ENCODE results near the gene GARIN5B. TPM values are rescaled to one million over a fixed set of nuclear protein-coding genes. Genes with fewer than 3 reads are reported as not detected.
"Not testable (repeated sequence)": the region's sequence is repeated elsewhere in the genome, so short reads cannot be mapped to it uniquely, and the experiment has no call there.

GARIN5B gene
- total RNA-seq, 1 experiment from 2014 or later: 0.13 TPM

DNA sequence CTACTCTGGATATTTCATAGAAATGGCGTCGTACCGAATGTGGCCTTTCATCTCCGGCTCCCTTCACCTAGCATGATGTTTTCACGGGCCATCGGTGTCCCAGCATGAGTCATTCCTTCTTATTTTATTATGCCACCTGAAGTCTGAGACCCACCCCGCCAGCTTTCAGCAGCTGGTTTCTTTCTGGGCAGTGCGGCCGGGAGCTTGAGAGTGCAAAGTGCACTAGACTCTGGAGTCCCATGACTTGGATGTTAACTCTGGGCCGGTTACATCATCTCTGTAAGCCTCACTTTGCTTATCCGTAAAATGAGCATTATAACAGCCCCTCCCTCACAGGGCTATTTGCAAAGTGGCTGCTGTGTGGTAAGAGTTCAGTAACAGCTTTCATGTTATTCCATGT is 29.2 kb downstream of the GARIN5B start:
- Histone ChIP-seq H3K4ac (ENCODE audit: low read depth, low read length) (no peak overlapping the region), H3K9me3 (ENCODE audit: control insufficient read depth, low read depth, low read length) (no peaks in the 10 kb centered on the region), H4K5ac (ENCODE audit: insufficient read length, low read depth, low read length) (no peak overlapping the region), H2BK15ac (ENCODE audit: low read depth, low read length) (no peak overlapping the region), H3K23ac (ENCODE audit: insufficient read length, low read depth, low read length) (no peak overlapping the region), H3K23me2 (ENCODE audit: insufficient read length, low read depth, low read length, poor library complexity, severe bottlenecking) (peaks cover 5% of the 10 kb centered on the region), H2BK120ac (ENCODE audit: low read depth, low read length, poor library complexity, severe bottlenecking) (no peak overlapping the region), H3K27ac (ENCODE audit: insufficient read length, low read depth, low read length) (no peak overlapping the region), H4K8ac (replicated peaks; ENCODE audit: insufficient read length, low read depth, low read length) (no peak overlapping the region), H3K4me1 (ENCODE audit: insufficient read depth, low read length) (no peaks in the 10 kb centered on the region; the same call in 1 of the 2 replicates), H2AK5ac (ENCODE audit: insufficient read length, low read length) (no peak overlapping the region), H3K14ac (ENCODE audit: insufficient read depth, low read length) (no peak overlapping the region), H2BK5ac (ENCODE audit: insufficient read length, low read length) (no peak overlapping the region), H3K56ac (ENCODE audit: insufficient read length, low read depth, low read length) (no peak overlapping the region), H3K18ac (ENCODE audit: insufficient read length, low read depth, low read length) (no peak overlapping the region), H3K4me2 (ENCODE audit: insufficient read depth, insufficient read length, low read length) (no peak overlapping the region), H3K79me1 (ENCODE audit: insufficient read depth, low read depth, low read length, poor library complexity, severe bottlenecking) (no peaks in the 10 kb centered on the region), H2BK12ac (ENCODE audit: insufficient read length, low read depth, low read length) (no peak overlapping the region), H2BK20ac (ENCODE audit: low read depth, low read length, poor library complexity, severe bottlenecking) (no peak overlapping the region), H3K9ac (ENCODE audit: extremely low read depth, insufficient read length, low read length) (no peak overlapping the region), H3T11ph (ENCODE audit: low read length) (no peak overlapping the region), H4K91ac (ENCODE audit: insufficient read length, low read depth, low read length) (no peak overlapping the region), H3K27me3 (ENCODE audit: insufficient read depth, low read length) (no peaks in the 10 kb centered on the region; the same call in 1 of the 2 replicates), H3K79me2 (ENCODE audit: insufficient read depth, low read length) (no peaks in the 10 kb centered on the region), H4K20me1 (ENCODE audit: control insufficient read depth, insufficient read depth, insufficient read length) (no peaks in the 10 kb centered on the region), H2AFZ (ENCODE audit: low read length) (no peak overlapping the region)
- TF ChIP-seq, protein P1, sequence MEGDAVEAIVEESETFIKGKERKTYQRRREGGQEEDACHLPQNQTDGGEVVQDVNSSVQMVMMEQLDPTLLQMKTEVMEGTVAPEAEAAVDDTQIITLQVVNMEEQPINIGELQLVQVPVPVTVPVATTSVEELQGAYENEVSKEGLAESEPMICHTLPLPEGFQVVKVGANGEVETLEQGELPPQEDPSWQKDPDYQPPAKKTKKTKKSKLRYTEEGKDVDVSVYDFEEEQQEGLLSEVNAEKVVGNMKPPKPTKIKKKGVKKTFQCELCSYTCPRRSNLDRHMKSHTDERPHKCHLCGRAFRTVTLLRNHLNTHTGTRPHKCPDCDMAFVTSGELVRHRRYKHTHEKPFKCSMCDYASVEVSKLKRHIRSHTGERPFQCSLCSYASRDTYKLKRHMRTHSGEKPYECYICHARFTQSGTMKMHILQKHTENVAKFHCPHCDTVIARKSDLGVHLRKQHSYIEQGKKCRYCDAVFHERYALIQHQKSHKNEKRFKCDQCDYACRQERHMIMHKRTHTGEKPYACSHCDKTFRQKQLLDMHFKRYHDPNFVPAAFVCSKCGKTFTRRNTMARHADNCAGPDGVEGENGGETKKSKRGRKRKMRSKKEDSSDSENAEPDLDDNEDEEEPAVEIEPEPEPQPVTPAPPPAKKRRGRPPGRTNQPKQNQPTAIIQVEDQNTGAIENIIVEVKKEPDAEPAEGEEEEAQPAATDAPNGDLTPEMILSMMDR (conservative IDR thresholded peaks at IDR 0.05): no peak
- H3K4me3 Mint-ChIP-seq: no peak overlapping the region
- H3K36me3 Mint-ChIP-seq (ENCODE audit: insufficient read depth in 1 of 3, low read depth in 3 of 3): peaks cover 0 to 1% (median 0%) of the 10 kb centered on the region in 3 experiments; a peak in 1 of 7 replicates
- DNase-seq: no peak
- peaks cover 41% of the 10 kb centered on the region for H3K27me3 Mint-ChIP-seq (ENCODE audit: low read depth)
- H3K9me3 Mint-ChIP-seq: no peaks in the 10 kb centered on the region; a peak in 2 of 5 replicates
- peaks cover 5 to 12% of the 10 kb centered on the region in 2 experiments for H3K4me1 Mint-ChIP-seq
- WGBS (ENCODE audit: extremely low coverage, insufficient read length, low lambda C conversion rate): no CpG with 5 or more reads among the region's 11 CpGs
- H3K27ac Mint-ChIP-seq: 0 out of 7 replicates have a peak overlapping the region, but pooled peaks of 1 of the 3 experiments have one; percentile 1

DNA sequence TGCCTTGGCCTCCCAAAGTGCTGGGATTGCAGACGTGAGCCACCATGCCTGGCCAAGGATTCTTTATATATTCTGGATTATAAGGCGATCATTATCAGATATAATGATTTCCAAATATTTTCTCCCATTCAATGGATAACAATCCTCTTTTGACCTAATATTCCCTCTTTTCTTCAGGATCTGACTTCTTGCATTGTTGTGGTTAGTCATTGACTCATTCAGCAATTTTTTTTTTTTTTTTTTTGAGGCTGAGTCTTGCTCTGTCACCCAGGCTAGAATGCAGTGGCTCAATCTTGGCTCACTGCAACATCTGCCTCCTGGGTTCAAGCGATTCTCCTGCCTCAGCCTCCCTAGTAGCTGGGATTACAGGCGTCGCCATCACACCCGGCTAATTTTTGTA is 33.3 kb downstream of the GARIN5B start:
- H3K27ac Mint-ChIP-seq; H3K4me1 ChIP-seq (ENCODE audit: insufficient read depth, low read length); H4K5ac ChIP-seq (ENCODE audit: insufficient read length, low read depth, low read length): not testable (repeated sequence)

More for the DNA sequence above, 33.3 kb downstream of the GARIN5B start:
- not testable (repeated sequence) for H2BK20ac ChIP-seq (ENCODE audit: low read depth, low read length, poor library complexity, severe bottlenecking); H3K23me2 ChIP-seq (ENCODE audit: insufficient read length, low read depth, low read length, poor library complexity, severe bottlenecking); H3K9ac ChIP-seq (ENCODE audit: extremely low read depth, insufficient read length, low read length); H3K14ac ChIP-seq (ENCODE audit: insufficient read depth, low read length); DNase-seq; H3K4ac ChIP-seq (ENCODE audit: low read depth, low read length); H3K4me1 Mint-ChIP-seq; H2AFZ ChIP-seq (ENCODE audit: low read length); H3K79me2 ChIP-seq (ENCODE audit: insufficient read depth, low read length); H3T11ph ChIP-seq (ENCODE audit: low read length); H4K8ac ChIP-seq (replicated peaks; ENCODE audit: insufficient read length, low read depth, low read length); H4K91ac ChIP-seq (ENCODE audit: insufficient read length, low read depth, low read length); H4K20me1 ChIP-seq (ENCODE audit: control insufficient read depth, insufficient read depth, insufficient read length); H3K9me3 Mint-ChIP-seq; H3K27ac ChIP-seq (ENCODE audit: insufficient read length, low read depth, low read length); H3K23ac ChIP-seq (ENCODE audit: insufficient read length, low read depth, low read length); H3K36me3 Mint-ChIP-seq (ENCODE audit: insufficient read depth in 1 of 3, low read depth in 3 of 3); H2BK15ac ChIP-seq (ENCODE audit: low read depth, low read length); H3K4me3 Mint-ChIP-seq; H2BK5ac ChIP-seq (ENCODE audit: insufficient read length, low read length); H2AK5ac ChIP-seq (ENCODE audit: insufficient read length, low read length); H3K27me3 ChIP-seq (ENCODE audit: insufficient read depth, low read length); H3K79me1 ChIP-seq (ENCODE audit: insufficient read depth, low read depth, low read length, poor library complexity, severe bottlenecking); H3K9me3 ChIP-seq (ENCODE audit: control insufficient read depth, low read depth, low read length); H3K18ac ChIP-seq (ENCODE audit: insufficient read length, low read depth, low read length); H2BK120ac ChIP-seq (ENCODE audit: low read depth, low read length, poor library complexity, severe bottlenecking); H3K4me2 ChIP-seq (ENCODE audit: insufficient read depth, insufficient read length, low read length); H2BK12ac ChIP-seq (ENCODE audit: insufficient read length, low read depth, low read length); H3K56ac ChIP-seq (ENCODE audit: insufficient read length, low read depth, low read length)
- H3K27me3 Mint-ChIP-seq (ENCODE audit: low read depth): peaks cover 29% of the 10 kb centered on the region
- WGBS (ENCODE audit: extremely low coverage, insufficient read length, low lambda C conversion rate): no CpG with 5 or more reads among the region's 6 CpGs
